Heart left ventricle (tissue), 13 donors: ENCODE results near the gene HOATZ.

Experiments used
- POLR2A ChIP-seq, 2 donors: fragments of 450-650 bp; IDR thresholded peaks; one replicate each; pipeline ENCODE4 v1.6.1; 2017; ENCODE audit warnings: antibody characterized with exemption in 2 of 2, mild to moderate bottlenecking in 2 of 2, moderate library complexity in 2 of 2
- TF ChIP-seq, protein P1 (sequence below), 12 donors: fragments of 200-600 bp; sonication (generic) in 4 of 12; IDR thresholded peaks; one replicate each; pipeline versions ENCODE4 v1.5.0 to v1.8.0; 2018 to 2022; ENCODE audit warnings: antibody characterized with exemption in 12 of 12, mild to moderate bottlenecking in 5 of 12
- donor health status: ischemic (EF 13 %, LVEDD 7.1; RV severe dilation, severe dysfunction).
- donor health status: DM: no; HTN: yes; CAD: no.
- donor health status: DM: no; HTN: no; CAD: no.
- donor health status: ischemic (EF 25% LVEDD 6.9; RV normal size, moderate dysfunction).
- donor health status: ischemic (EF 25% LVEDD 5.7; RV mildly dilated, moderate dysfunction).
- donor health status: ischemic (EF 35%, LVEDD 5.7; RV mildly dilated, moderate dysfunction).
- donor health status: nonischemic (EF 11% LVEDD 7.7; RV severe dilation, severe dysfunction).
- donor health status: DM: yes; HTN: yes; CAD: no.
- donor health status: PGD.
- donor health status: ischemic (EF 29% LVEDD 5.4; RV normal size, mild dysfunction).
- donor health status: nonischemic (EF 23%, LVEDD 6.1; RV moderate dilation, normal function).

- TF ChIP-seq, protein P1, sequence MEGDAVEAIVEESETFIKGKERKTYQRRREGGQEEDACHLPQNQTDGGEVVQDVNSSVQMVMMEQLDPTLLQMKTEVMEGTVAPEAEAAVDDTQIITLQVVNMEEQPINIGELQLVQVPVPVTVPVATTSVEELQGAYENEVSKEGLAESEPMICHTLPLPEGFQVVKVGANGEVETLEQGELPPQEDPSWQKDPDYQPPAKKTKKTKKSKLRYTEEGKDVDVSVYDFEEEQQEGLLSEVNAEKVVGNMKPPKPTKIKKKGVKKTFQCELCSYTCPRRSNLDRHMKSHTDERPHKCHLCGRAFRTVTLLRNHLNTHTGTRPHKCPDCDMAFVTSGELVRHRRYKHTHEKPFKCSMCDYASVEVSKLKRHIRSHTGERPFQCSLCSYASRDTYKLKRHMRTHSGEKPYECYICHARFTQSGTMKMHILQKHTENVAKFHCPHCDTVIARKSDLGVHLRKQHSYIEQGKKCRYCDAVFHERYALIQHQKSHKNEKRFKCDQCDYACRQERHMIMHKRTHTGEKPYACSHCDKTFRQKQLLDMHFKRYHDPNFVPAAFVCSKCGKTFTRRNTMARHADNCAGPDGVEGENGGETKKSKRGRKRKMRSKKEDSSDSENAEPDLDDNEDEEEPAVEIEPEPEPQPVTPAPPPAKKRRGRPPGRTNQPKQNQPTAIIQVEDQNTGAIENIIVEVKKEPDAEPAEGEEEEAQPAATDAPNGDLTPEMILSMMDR (IDR thresholded peaks at IDR 0.05), result no peak
- no peak for TF ChIP-seq POLR2A (IDR thresholded peaks at IDR 0.05)
Observed at GRCh38 chr11:111557425-111558111, 43.0 kb downstream of the HOATZ start.
